SU-DHL-6 (cell line): Measurements from ENCODE around the gene EYA2.

Experiments
- H2AFZ ChIP-seq: fragments of 200-600 bp; sonication (generic); 2 replicates; pipeline ENCODE4 v1.6.1; 2014; ENCODE audit warnings: low read depth, mild to moderate bottlenecking, moderate library complexity, mixed read lengths, antibody characterized with exemption, low read length; ENCODE audit not compliant: severe bottlenecking
- H3F3A ChIP-seq: fragments of 200-600 bp; shearing (Covaris generic); 2 replicates; pipeline ENCODE4 v1.6.0; 2016; ENCODE audit warnings: antibody characterized with exemption, mild to moderate bottlenecking; ENCODE audit not compliant: insufficient read depth
- H3K27ac ChIP-seq: fragments of 200-600 bp; sonication (generic); 2 replicates; pipeline ENCODE4 v1.5.1; 2016; ENCODE audit warnings: low read depth, mild to moderate bottlenecking, low read length, moderate library complexity, mixed read lengths
- H3K27me3 ChIP-seq: fragments of 200-600 bp; sonication (generic), shearing (Covaris generic); 2 replicates; pipeline ENCODE4 v1.6.0; 2014; ENCODE audit warnings: mild to moderate bottlenecking, low read length
- H3K36me3 ChIP-seq: fragments of 200-600 bp; sonication (generic); 2 replicates; pipeline ENCODE4 v1.6.1; 2014; ENCODE audit warnings: mild to moderate bottlenecking, low read length, mixed read lengths
- H3K4me2 ChIP-seq: fragments of 300-600, 200-600 bp; shearing (Covaris generic), sonication (generic); 2 replicates; pipeline ENCODE4 v1.6.0; 2014; ENCODE audit warnings: low read length, low read depth, mild to moderate bottlenecking; ENCODE audit not compliant: poor library complexity, severe bottlenecking
- H3K4me3 ChIP-seq: fragments of 200-600 bp; sonication (generic); 2 replicates; pipeline ENCODE4 v1.5.1; 2014; ENCODE audit warnings: antibody characterized with exemption, low read length, mild to moderate bottlenecking, mixed read lengths; ENCODE audit not compliant: insufficient read depth, poor library complexity, severe bottlenecking
- H3K79me2 ChIP-seq: fragments of 200-600 bp; sonication (generic); 2 replicates; pipeline ENCODE4 v1.6.1; 2014; ENCODE audit warnings: mild to moderate bottlenecking, low read length, moderate library complexity; ENCODE audit not compliant: insufficient read depth
- H3K9ac ChIP-seq: fragments of 200-600 bp; sonication (generic); 2 replicates; pipeline ENCODE4 v1.7.0; 2014; ENCODE audit warnings: mild to moderate bottlenecking, low read length
- H3K9me2 ChIP-seq: fragments of 200-600 bp; sonication (generic); replicated peaks from 2 replicates; pipeline ENCODE4 v1.6.1; 2014; ENCODE audit warnings: low read length; ENCODE audit not compliant: insufficient read depth
- H3K9me3 ChIP-seq: fragments of 200-600 bp; sonication (generic); 2 replicates; pipeline ENCODE4 v1.6.1; 2014; ENCODE audit warnings: low read length, mixed read lengths; ENCODE audit not compliant: insufficient read depth
- H4K20me1 ChIP-seq: fragments of 200-600 bp; sonication (generic); 2 replicates; pipeline ENCODE4 v1.6.1; 2014; ENCODE audit warnings: low read depth, mild to moderate bottlenecking, antibody characterized with exemption, low read length, moderate library complexity, mixed read lengths
- CTCF ChIP-seq: fragments of 200-600 bp; sonication (generic); IDR thresholded peaks from one replicate; pipeline ENCODE4 v1.5.1; 2017; ENCODE audit warnings: antibody characterized with exemption, mild to moderate bottlenecking, low read length, moderate library complexity; ENCODE audit not compliant: insufficient read depth, poor library complexity, severe bottlenecking
- EZH2phosphoT487 ChIP-seq: fragments of 200-600 bp; sonication (generic), shearing (Covaris generic); conservative IDR thresholded peaks from 2 replicates; pipeline ENCODE4 v1.6.1; 2018; ENCODE audit warnings: mild to moderate bottlenecking, antibody characterized with exemption, low read length, moderate library complexity, mixed read lengths

Gene EYA2

GRCh38 chr20:47097691-47098622, 203.3 kb downstream of the EYA2 start:
- TF ChIP-seq EZH2phosphoT487 (no peak), CTCF (no peak)
- H3K9me2 ChIP-seq: no peaks in the 10 kb centered on the region
- no peaks in the 10 kb centered on the region for H3K27me3 ChIP-seq
- H3F3A ChIP-seq: no peaks in the 10 kb centered on the region
- H3K79me2 ChIP-seq: no peaks in the 10 kb centered on the region
- no peak overlapping the region for H2AFZ ChIP-seq
- no peaks in the 10 kb centered on the region for H3K9me3 ChIP-seq
- H3K9ac ChIP-seq: no peak overlapping the region
- no peak overlapping the region for H3K27ac ChIP-seq
- no peaks in the 10 kb centered on the region for H4K20me1 ChIP-seq
- H3K36me3 ChIP-seq: no peaks in the 10 kb centered on the region
- H3K4me3 ChIP-seq: no peak overlapping the region
- H3K4me2 ChIP-seq: no peak overlapping the region

GRCh38 chr20:47099093-47099492, 204.4 kb downstream of the EYA2 start:
- no peak overlapping the region for H3K4me2 ChIP-seq
- H3F3A ChIP-seq: no peaks in the 10 kb centered on the region
- H3K79me2 ChIP-seq: no peaks in the 10 kb centered on the region
- TF ChIP-seq CTCF: no peak
- no peak for TF ChIP-seq EZH2phosphoT487
- no peak overlapping the region for H3K9ac ChIP-seq
- no peak overlapping the region for H3K4me3 ChIP-seq
- H3K27ac ChIP-seq: no peak overlapping the region
- H3K27me3 ChIP-seq: no peaks in the 10 kb centered on the region
- H3K9me2 ChIP-seq: no peaks in the 10 kb centered on the region
- no peak overlapping the region for H2AFZ ChIP-seq
- no peaks in the 10 kb centered on the region for H3K36me3 ChIP-seq
- H3K9me3 ChIP-seq: no peaks in the 10 kb centered on the region
- H4K20me1 ChIP-seq: no peaks in the 10 kb centered on the region

- H3K9ac ChIP-seq: no peak overlapping the region
- no peak overlapping the region for H3K27ac ChIP-seq
- H4K20me1 ChIP-seq: no peaks in the 10 kb centered on the region
- H3K4me2 ChIP-seq: no peak overlapping the region
- no peaks in the 10 kb centered on the region for H3K9me3 ChIP-seq
- TF ChIP-seq EZH2phosphoT487: no peak
- no peak for TF ChIP-seq CTCF
- no peaks in the 10 kb centered on the region for H3K79me2 ChIP-seq
- no peak overlapping the region for H3K4me3 ChIP-seq
- H3K27me3 ChIP-seq: no peaks in the 10 kb centered on the region
- no peaks in the 10 kb centered on the region for H3F3A ChIP-seq
- H3K9me2 ChIP-seq: no peaks in the 10 kb centered on the region
- H2AFZ ChIP-seq: no peak overlapping the region
- H3K36me3 ChIP-seq: no peaks in the 10 kb centered on the region
Measured at GRCh38 chr20:47099825-47100441, 205.3 kb downstream of the EYA2 start.
